GM18870 (cell line): ENCODE data around the gene KRTAP4-5.
"Not testable (repeated sequence)": the region's sequence is repeated elsewhere in the genome, so short reads cannot be mapped to it uniquely, and the experiment has no call there.

Experiments
- ATAC-seq: cut with Tn5 transposase; IDR thresholded peaks from one replicate; pipeline ENCODE4 v1.9.1; 2021; ENCODE audit warnings: moderate library complexity; ENCODE audit not compliant: unreplicated experiment

Gene KRTAP4-5

GRCh38 chr17:41111151-41111885 is 38.3 kb downstream of the KRTAP4-5 start:
- no peak for ATAC-seq

- not testable (repeated sequence) for ATAC-seq
Measured at GRCh38 chr17:41108728-41109386, 40.8 kb downstream of the KRTAP4-5 start.

- no peak for ATAC-seq
Measured at GRCh38 chr17:41107941-41108450, 41.6 kb downstream of the KRTAP4-5 start.

GRCh38 chr17:41105347-41105746 is 44.3 kb downstream of the KRTAP4-5 start, which contains the start of gene KRTAP4-9:
KRTAP4-9 (plus strand) TSS chr17:41105389; CDS start chr17:41105389, 0 bp downstream.
- ATAC-seq: not testable (repeated sequence)

- ATAC-seq: not testable (repeated sequence)
Measured at GRCh38 chr17:41104386-41105038, 45.1 kb downstream of the KRTAP4-5 start.

GRCh38 chr17:41103896-41104295 is 45.7 kb downstream of the KRTAP4-5 start:
- ATAC-seq: no peak

- no peak for ATAC-seq
Measured at GRCh38 chr17:41101586-41102259, 47.9 kb downstream of the KRTAP4-5 start, which contains the start of gene KRTAP4-16. KRTAP4-16 (minus strand) TSS chr17:41102209; CDS start chr17:41102209, 0 bp downstream.

- not testable (repeated sequence) for ATAC-seq
Measured at GRCh38 chr17:41099682-41100480, 49.7 kb downstream of the KRTAP4-5 start.
